Fibroblast of skin of right quadriceps (primary cell): Measurements from ENCODE around the gene AUTS2.

Experiments used
- DNase-seq: peaks from one replicate; pipeline ENCODE4 v3.0.0-alpha.2; 2013

The AUTS2 gene

GRCh38 chr7:69659983-69660382 lies 61.7 kb downstream of the AUTS2 start:
- peak; percentile 51 for DNase-seq

- DNase-seq: no peak
Measured at GRCh38 chr7:69661342-69661741, 63.1 kb downstream of the AUTS2 start.

GRCh38 chr7:69663911-69664832 lies 65.9 kb downstream of the AUTS2 start:
- no peak for DNase-seq

GRCh38 chr7:69665369-69665768 lies 67.1 kb downstream of the AUTS2 start:
- no peak for DNase-seq

GRCh38 chr7:69668339-69668870 lies 70.1 kb downstream of the AUTS2 start:
- DNase-seq: no peak

- peak; percentile 57 for DNase-seq
Measured at GRCh38 chr7:69670701-69671100, 72.4 kb downstream of the AUTS2 start.

GRCh38 chr7:69673074-69673473 lies 74.8 kb downstream of the AUTS2 start:
- DNase-seq: no peak

- DNase-seq: no peak
Measured at GRCh38 chr7:69674701-69675182, 76.5 kb downstream of the AUTS2 start.

GRCh38 chr7:69676247-69676646 lies 78.0 kb downstream of the AUTS2 start:
- no peak for DNase-seq

- peak; percentile 57 for DNase-seq
Measured at GRCh38 chr7:69677054-69677852, 79.0 kb downstream of the AUTS2 start.

- DNase-seq: no peak
Measured at GRCh38 chr7:69677881-69678493, 79.7 kb downstream of the AUTS2 start.

GRCh38 chr7:69678494-69679187 lies 80.4 kb downstream of the AUTS2 start:
- no peak for DNase-seq

GRCh38 chr7:69681181-69681580 lies 82.9 kb downstream of the AUTS2 start:
- no peak for DNase-seq

- no peak for DNase-seq
Measured at GRCh38 chr7:69682518-69682917, 84.2 kb downstream of the AUTS2 start.

GRCh38 chr7:69683002-69683401 lies 84.7 kb downstream of the AUTS2 start:
- DNase-seq: no peak

- DNase-seq: no peak
Measured at GRCh38 chr7:69684369-69685292, 86.4 kb downstream of the AUTS2 start.

GRCh38 chr7:69685293-69685631 lies 87.0 kb downstream of the AUTS2 start:
- no peak for DNase-seq

GRCh38 chr7:69686366-69686765 lies 88.1 kb downstream of the AUTS2 start:
- no peak for DNase-seq

GRCh38 chr7:69687739-69688433 lies 89.6 kb downstream of the AUTS2 start:
- no peak for DNase-seq

- no peak for DNase-seq
Measured at GRCh38 chr7:69690329-69690728, 92.1 kb downstream of the AUTS2 start.

- DNase-seq: no peak
Measured at GRCh38 chr7:69691327-69691726, 93.1 kb downstream of the AUTS2 start.
